Endothelial cell of umbilical vein (primary cell): ENCODE measurements around the gene MAST4. TPM values are rescaled to one million over a fixed set of nuclear protein-coding genes. Genes with fewer than 3 reads are reported as not detected.
"Not testable (repeated sequence)": the region's sequence is repeated elsewhere in the genome, so short reads cannot be mapped to it uniquely, and the experiment has no call there.

Experiments
- BruUV-seq: library from RNA; stranded (reverse); fragments of 400-500 nt; replicated peaks from 2 replicates; lab custom pipeline; 2021; lab: Mats Ljungman, UMichigan
- CTCF ChIA-PET: fragments of 300-600, 350-600 bp; sonication (Branson Sonifier 250); formaldehyde crosslinking; loops from one replicate; lab custom pipeline; 2021; ENCODE audit warnings: antibody characterized with exemption, inconsistent platforms; lab: Charles Lee
- POLR2A ChIA-PET: fragments of 300-600, 350-600 bp; sonication (Branson Sonifier 250); formaldehyde crosslinking; loops from one replicate; lab custom pipeline; 2021; ENCODE audit warnings: antibody characterized with exemption, inconsistent platforms; lab: Charles Lee
- DNase-seq: peaks from one replicate; pipeline ENCODE4 v3.0.0-alpha.2; 2011; ENCODE audit warnings: low read depth, low spot score
- FAIRE-seq: peaks from 2 replicates; lab custom pipeline; 2011; peaks lifted over from hg19 to GRCh38; lab: Jason Lieb, UNC
- H2AFZ ChIP-seq: 2 replicates; pipeline ENCODE4 v1.6.0; 2012; ENCODE audit warnings: low read depth, low read length, control low read depth, inconsistent platforms
- H3K27ac ChIP-seq: 2 replicates; pipeline ENCODE4 v1.5.1; 2011; ENCODE audit warnings: low read depth, mild to moderate bottlenecking, control low read depth, low read length, moderate library complexity; ENCODE audit not compliant: insufficient read depth
- H3K27me3 ChIP-seq, 2 experiments: 2 replicates each; pipeline versions ENCODE4 v1.6.0 to v1.6.1; 2011; ENCODE audit warnings: low read length in 2 of 2, mixed read lengths in 1 of 2; ENCODE audit not compliant: control insufficient read depth in 2 of 2, insufficient read depth in 2 of 2
- H3K36me3 ChIP-seq, 2 experiments: 2 replicates in 1 of 2; 3 replicates in 1 of 2; pipeline ENCODE4 v1.5.1; 2011; ENCODE audit warnings: low read length in 2 of 2, mild to moderate bottlenecking in 1 of 2, moderate library complexity in 1 of 2; ENCODE audit not compliant: control insufficient read depth in 2 of 2, insufficient read depth in 2 of 2; ENCODE audit errors: extremely low read depth in 1 of 2
- H3K4me1 ChIP-seq: 3 replicates; pipeline ENCODE4 v1.5.1; 2011; ENCODE audit warnings: mild to moderate bottlenecking, low read length; ENCODE audit not compliant: control insufficient read depth, insufficient read depth; ENCODE audit errors: extremely low read depth
- H3K4me2 ChIP-seq: 2 replicates; pipeline ENCODE4 v1.6.1; 2011; ENCODE audit warnings: low read length, control low read depth, mixed read lengths; ENCODE audit not compliant: insufficient read depth
- H3K4me3 ChIP-seq, 3 experiments: fragments of 200-600 bp in 1 of 3; sonication (generic), shearing (Covaris generic) in 1 of 3; replicated peaks in 1 of 3; 2 replicates each; pipeline ENCODE4 v1.5.1; 2011 to 2016; ENCODE audit warnings: control low read depth in 3 of 3, low read length in 3 of 3, mild to moderate bottlenecking in 2 of 3, inconsistent platforms in 1 of 3, low read depth in 1 of 3, moderate library complexity in 1 of 3; ENCODE audit not compliant: insufficient read depth in 1 of 3
- H3K79me2 ChIP-seq: 2 replicates; pipeline ENCODE4 v1.6.0; 2012; ENCODE audit warnings: low read length, inconsistent platforms; ENCODE audit not compliant: control insufficient read depth, insufficient read depth
- H3K9ac ChIP-seq: replicated peaks from 2 replicates; pipeline ENCODE3; 2011; ENCODE audit warnings: low read length, control low read depth; ENCODE audit not compliant: insufficient read depth; ENCODE audit errors: extremely low read depth
- H3K9me1 ChIP-seq: replicated peaks from 3 replicates; pipeline ENCODE4 v1.6.0; 2011; ENCODE audit warnings: mild to moderate bottlenecking, low read length; ENCODE audit not compliant: control insufficient read depth, insufficient read depth; ENCODE audit errors: extremely low read depth
- H3K9me3 ChIP-seq: replicated peaks from 2 replicates; pipeline ENCODE4 v1.5.1; 2012; ENCODE audit warnings: low read length, inconsistent platforms; ENCODE audit not compliant: control insufficient read depth, insufficient read depth
- H4K20me1 ChIP-seq: replicated peaks from 2 replicates; pipeline ENCODE3; 2011; ENCODE audit warnings: mild to moderate bottlenecking, low read length; ENCODE audit not compliant: control insufficient read depth, insufficient read depth; ENCODE audit errors: extremely low read depth
- CTCF ChIP-seq, 2 donors: IDR thresholded peaks; 1 replicate in 1 of 2; 2 replicates in 1 of 2; pipeline ENCODE4 v1.5.1; 2011; ENCODE audit warnings: low read length in 2 of 2, mild to moderate bottlenecking in 2 of 2, moderate library complexity in 2 of 2, control low read depth in 1 of 2, inconsistent platforms in 1 of 2, low read depth in 1 of 2; ENCODE audit not compliant: insufficient read depth in 1 of 2; ENCODE audit errors: extremely low read depth in 1 of 2
- EZH2 ChIP-seq: IDR thresholded peaks from 2 replicates; pipeline ENCODE4 v1.6.1; 2012; ENCODE audit warnings: borderline replicate concordance, low read depth, mild to moderate bottlenecking, moderate library complexity, low read length, inconsistent platforms; ENCODE audit not compliant: severe bottlenecking
- FOS ChIP-seq: IDR thresholded peaks from 2 replicates; pipeline ENCODE4 v1.6.1; 2011; ENCODE audit warnings: mild to moderate bottlenecking, low read length, moderate library complexity, borderline replicate concordance; ENCODE audit not compliant: insufficient read depth
- GATA2 ChIP-seq: IDR thresholded peaks from 2 replicates; pipeline ENCODE4 v1.7.0; 2011; ENCODE audit warnings: low read depth, mild to moderate bottlenecking, moderate library complexity, mixed read lengths, low read length; ENCODE audit not compliant: insufficient read length, insufficient read depth
- JUN ChIP-seq: IDR thresholded peaks from 2 replicates; pipeline ENCODE4 v1.6.1; 2011; ENCODE audit warnings: borderline replicate concordance, low read depth; ENCODE audit not compliant: insufficient read length, insufficient read depth
- MAX ChIP-seq: IDR thresholded peaks from 2 replicates; pipeline ENCODE4 v1.6.1; 2011; ENCODE audit not compliant: insufficient read depth, insufficient read length
- MYC ChIP-seq: IDR thresholded peaks from one replicate; pipeline ENCODE4 v1.6.1; 2011; ENCODE audit warnings: mild to moderate bottlenecking, low read depth, low read length
- POLR2A ChIP-seq: IDR thresholded peaks from 2 replicates; pipeline ENCODE4 v1.6.1; 2012; ENCODE audit warnings: low read depth, mild to moderate bottlenecking, control low read depth, low read length
- POLR2AphosphoS5 ChIP-seq: IDR thresholded peaks from 2 replicates; pipeline ENCODE4 v1.6.1; 2012; ENCODE audit warnings: low read depth, mild to moderate bottlenecking, control low read depth, low read length, moderate library complexity; ENCODE audit not compliant: insufficient read depth
- dilution Hi-C: fragments of 300-500 bp; cut with MboI; formaldehyde crosslinking; loops from one replicate; pipeline ENCODE4 v1.15.0; 2019; ENCODE audit warnings: low sequenced_read_pairs; ENCODE audit not compliant: extremely low pct_ligation_motif_present
- intact Hi-C: fragments of 100-400 bp; cut with micrococcal nuclease; formaldehyde crosslinking; loops from one replicate; pipeline ENCODE4 v1.10.0; 2022
- polyA plus RNA-seq, 4 experiments: library from polyadenylated mRNA; depleted of rRNA in 3 of 4; stranded (reverse) in 3 of 4; unstranded in 1 of 4; fragments of >200 nt; gene quantifications; 2 replicates each; pipeline versions ENCODE4 v1.2.1 to v1.2.3, GENCODE V29; 2011 to 2012; ENCODE audit warnings: missing spikeins in 1 of 4
- total RNA-seq: library from RNA; stranded (reverse); gene quantifications from 2 replicates; pipeline ENCODE4 v1.2.3, GENCODE V29; 2021

The MAST4 gene
- total and polyA plus RNA-seq, 2 donors (not counting 3 experiments of a cell fraction or from before 2014, with no cell fraction given) = 40.2 to 116 TPM

GRCh38 chr5:67124556-67124955, 528.4 kb downstream of the MAST4 start:
- intact Hi-C loops (no loop called here), dilution Hi-C loops (no loop called here)
- no peak for FAIRE-seq
- Histone ChIP-seq H4K20me1 (no peaks in the 10 kb centered on the region), H3K9me3 (no peaks in the 10 kb centered on the region), H3K4me2 (no peak overlapping the region), H3K9ac (no peak overlapping the region), H3K9me1 (no peaks in the 10 kb centered on the region), H3K36me3 (peaks cover 12 to 22% of the 10 kb centered on the region in 2 experiments), H3K79me2 (no peaks in the 10 kb centered on the region), H3K27me3 (no peaks in the 10 kb centered on the region), H3K4me1 (no peaks in the 10 kb centered on the region), H3K4me3 (no peak overlapping the region), H3K27ac (no peak overlapping the region), H2AFZ (no peak overlapping the region)
- TF ChIP-seq JUN (no peak), EZH2 (no peak), MYC (no peak), POLR2AphosphoS5 (no peak), MAX (no peak), CTCF (IDR thresholded peaks at IDR 0.05; ENCODE audit: extremely low read depth in 1 of 2, insufficient read depth in 1 of 2, low read depth in 1 of 2, low read length in 2 of 2) (no peak), GATA2 (no peak), FOS (no peak), POLR2A (no peak)
- POLR2A ChIA-PET = no interaction called here
- CTCF ChIA-PET = no interaction called here
- no TSS peak for BruUV-seq
- no peak for DNase-seq

- H3K27me3 ChIP-seq, H3K4me1 ChIP-seq, H3K9ac ChIP-seq, H3K4me2 ChIP-seq, dilution Hi-C loops, POLR2A ChIA-PET, H2AFZ ChIP-seq, H3K79me2 ChIP-seq, DNase-seq, intact Hi-C loops, H3K27ac ChIP-seq, H3K4me3 ChIP-seq, FAIRE-seq, H3K9me3 ChIP-seq, CTCF ChIA-PET, H3K9me1 ChIP-seq, BruUV-seq, H4K20me1 ChIP-seq: not testable (repeated sequence)
- H3K36me3 ChIP-seq = peaks cover 12 to 28% of the 10 kb centered on the region in 2 experiments
These were observed 531.2 kb downstream of the MAST4 start for GRCh38 chr5:67127347-67127895.
